ENCODE measurements around the gene CXCL12. TPM values are rescaled to one million over a fixed set of nuclear protein-coding genes. Genes with fewer than 3 reads are reported as not detected.

Gene CXCL12
- total RNA-seq, 1 donor from 2014 or later = 130 TPM

- no peak for TF ChIP-seq CTCF (IDR thresholded peaks at IDR 0.05; ENCODE audit: borderline replicate concordance)
- intact Hi-C loops (cut with micrococcal nuclease) = no loop called here
Measured at GRCh38 chr10:44334091-44334490, 50.8 kb downstream of the CXCL12 start.

GRCh38 chr10:44333511-44333910, 51.4 kb downstream of the CXCL12 start:
- TF ChIP-seq CTCF (IDR thresholded peaks at IDR 0.05; ENCODE audit: borderline replicate concordance) = no peak
- peaks cover 14% of the 10 kb centered on the region for H3K4me1 ChIP-seq
- no peaks in the 10 kb centered on the region for H3K36me3 ChIP-seq
- intact Hi-C loops (cut with micrococcal nuclease) = no loop called here
- no peak overlapping the region for H3K4me3 ChIP-seq
- H3K27ac ChIP-seq (replicated peaks) = no peak overlapping the region
- H3K27me3 ChIP-seq (ENCODE audit: low read depth) = no peaks in the 10 kb centered on the region
- H3K9me3 ChIP-seq (replicated peaks) = no peaks in the 10 kb centered on the region
- DNase-seq = no peak

More at GRCh38 chr10:44334091-44334490, 50.8 kb downstream of the CXCL12 start:
- H3K36me3 ChIP-seq = no peaks in the 10 kb centered on the region
- no peaks in the 10 kb centered on the region for H3K9me3 ChIP-seq (replicated peaks)
- H3K27ac ChIP-seq (replicated peaks) = no peak overlapping the region
- H3K27me3 ChIP-seq (ENCODE audit: low read depth) = no peaks in the 10 kb centered on the region
- no peak for DNase-seq
- no peak overlapping the region for H3K4me3 ChIP-seq
- H3K4me1 ChIP-seq = peaks cover 14% of the 10 kb centered on the region

- no peak for DNase-seq
- Histone ChIP-seq H3K27ac (replicated peaks) (no peak overlapping the region), H3K27me3 (ENCODE audit: low read depth) (no peaks in the 10 kb centered on the region), H3K4me3 (no peak overlapping the region), H3K9me3 (replicated peaks) (no peaks in the 10 kb centered on the region), H3K36me3 (no peaks in the 10 kb centered on the region), H3K4me1 (peaks cover 14% of the 10 kb centered on the region)
- intact Hi-C loops (cut with micrococcal nuclease) = no loop called here
- no peak for TF ChIP-seq CTCF (IDR thresholded peaks at IDR 0.05; ENCODE audit: borderline replicate concordance)
Measured at GRCh38 chr10:44332465-44332864, 52.4 kb downstream of the CXCL12 start.

GRCh38 chr10:44330431-44330830, 54.5 kb downstream of the CXCL12 start:
- no peak for TF ChIP-seq CTCF (IDR thresholded peaks at IDR 0.05; ENCODE audit: borderline replicate concordance)
- no peaks in the 10 kb centered on the region for H3K27me3 ChIP-seq (ENCODE audit: low read depth)
- DNase-seq = no peak
- no peak overlapping the region for H3K4me3 ChIP-seq
- H3K4me1 ChIP-seq = peaks cover 28% of the 10 kb centered on the region
- H3K9me3 ChIP-seq (replicated peaks) = no peaks in the 10 kb centered on the region
- H3K36me3 ChIP-seq = no peaks in the 10 kb centered on the region
- no peak overlapping the region for H3K27ac ChIP-seq (replicated peaks)
- intact Hi-C loops (cut with micrococcal nuclease) = no loop called here

- Histone ChIP-seq H3K4me3 (no peak overlapping the region), H3K27me3 (ENCODE audit: low read depth) (no peaks in the 10 kb centered on the region), H3K27ac (replicated peaks) (no peak overlapping the region), H3K36me3 (no peaks in the 10 kb centered on the region), H3K4me1 (peaks cover 17% of the 10 kb centered on the region), H3K9me3 (replicated peaks) (no peaks in the 10 kb centered on the region)
- intact Hi-C loops (cut with micrococcal nuclease) = no loop called here
- TF ChIP-seq CTCF (IDR thresholded peaks at IDR 0.05; ENCODE audit: borderline replicate concordance) = no peak
- DNase-seq = no peak
Measured at GRCh38 chr10:44327461-44327860, 57.4 kb downstream of the CXCL12 start.
